Measurements from ENCODE around the gene CDC14A. TPM values are rescaled to one million over a fixed set of nuclear protein-coding genes. Genes with fewer than 3 reads are reported as not detected.
A peak's percentile ranks its signal among the peaks of the same experiment; 100 is the strongest.

CDC14A gene
- total RNA-seq, 1 experiment from 2014 or later, result 11.1 TPM

DNA sequence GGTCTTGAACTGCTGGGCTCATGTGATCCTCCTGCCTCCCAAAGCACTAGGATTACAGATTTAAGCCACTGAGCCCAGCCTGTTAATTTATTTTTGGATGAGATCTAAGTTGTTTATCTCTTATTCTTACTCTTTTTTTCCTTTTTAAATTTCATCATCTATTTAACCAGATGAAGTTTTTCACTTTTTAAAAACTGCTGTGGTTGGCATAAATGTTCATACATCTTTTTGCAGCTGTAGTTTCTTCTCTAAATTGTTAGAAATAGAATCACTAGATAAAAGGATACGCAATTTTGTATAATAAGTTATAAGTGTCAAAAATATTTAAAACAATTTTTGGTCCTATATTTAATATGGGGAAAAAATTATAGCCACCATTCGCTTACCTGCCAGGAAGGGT, 105.4 kb downstream of the CDC14A start:
- POLR2A ChIA-PET, result no interaction called here
- Mint-ChIP-seq H3K36me3 (no peaks in the 10 kb centered on the region), H3K27ac (no peak overlapping the region), H3K9me3 (no peaks in the 10 kb centered on the region), H3K4me3 (no peak overlapping the region), H3K4me1 (peaks cover 28% of the 10 kb centered on the region), H3K27me3 (ENCODE audit: low read depth) (peaks cover 13% of the 10 kb centered on the region)
- TF ChIP-seq, protein P1, sequence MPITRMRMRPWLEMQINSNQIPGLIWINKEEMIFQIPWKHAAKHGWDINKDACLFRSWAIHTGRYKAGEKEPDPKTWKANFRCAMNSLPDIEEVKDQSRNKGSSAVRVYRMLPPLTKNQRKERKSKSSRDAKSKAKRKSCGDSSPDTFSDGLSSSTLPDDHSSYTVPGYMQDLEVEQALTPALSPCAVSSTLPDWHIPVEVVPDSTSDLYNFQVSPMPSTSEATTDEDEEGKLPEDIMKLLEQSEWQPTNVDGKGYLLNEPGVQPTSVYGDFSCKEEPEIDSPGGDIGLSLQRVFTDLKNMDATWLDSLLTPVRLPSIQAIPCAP (CRISPR knock-in tag; IDR thresholded peaks at IDR 0.05), result no peak
- TF ChIP-seq ZNF232 (CRISPR knock-in tag; IDR thresholded peaks at IDR 0.05) (no peak), RORB (CRISPR knock-in tag; IDR thresholded peaks at IDR 0.05) (no peak), E2F4 (CRISPR knock-in tag; IDR thresholded peaks at IDR 0.05; ENCODE audit: borderline replicate concordance, low read depth) (no peak)
- ATAC-seq (no peak), DNase-seq (ENCODE audit: low spot score) (no peak)
- CTCF ChIA-PET, result interaction anchor here (1.9 kb wide), 1 partner anchor 371 kb away, joined by 10 read pairs; no protein-coding TSS in a partner anchor

DNA sequence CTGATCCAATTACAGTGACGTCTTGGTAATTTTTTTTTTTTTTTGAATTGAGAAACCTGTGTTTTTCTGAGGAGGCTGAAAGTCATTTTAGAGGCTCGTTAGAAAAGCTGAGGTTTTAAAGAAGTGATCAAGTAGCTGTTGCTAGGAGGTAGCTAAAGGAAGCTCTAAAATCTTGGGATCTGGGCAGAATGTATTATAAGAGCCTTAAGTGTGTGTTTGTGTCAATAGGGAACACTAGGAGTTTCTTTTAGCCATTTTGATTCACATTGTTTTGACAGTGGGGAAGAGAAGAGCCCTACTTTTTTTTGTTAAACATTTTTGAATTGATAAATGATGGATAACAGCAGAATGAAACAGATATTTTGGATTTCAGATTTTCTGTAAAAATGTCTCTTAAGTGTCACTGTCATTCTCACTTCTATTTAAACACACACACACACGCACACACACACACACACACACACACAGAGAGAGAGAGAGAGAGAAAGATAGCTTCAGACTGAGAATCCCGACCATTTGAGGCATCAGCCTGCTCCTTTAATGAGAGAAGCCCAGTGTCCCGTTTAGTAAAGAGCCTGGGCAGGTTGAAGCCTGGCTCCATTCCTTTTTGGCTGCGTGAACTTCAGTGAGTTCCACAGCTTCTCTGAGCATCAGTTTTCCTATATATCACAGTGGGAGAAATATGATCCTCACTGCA, 106.5 kb downstream of the CDC14A start:
- no peaks in the 10 kb centered on the region for H3K9me3 Mint-ChIP-seq
- H3K27me3 Mint-ChIP-seq (ENCODE audit: low read depth), result peaks cover 17% of the 10 kb centered on the region
- H3K36me3 Mint-ChIP-seq, result no peaks in the 10 kb centered on the region
- peak; percentile 6; the same call in 1 of the 2 replicates for ATAC-seq
- peak overlapping the region; percentile 12; the same call in 1 of the 2 replicates for H3K27ac Mint-ChIP-seq
- no peak overlapping the region for H3K4me3 Mint-ChIP-seq
- CTCF ChIA-PET, result interaction anchor here (0.6 to 2.1 kb wide), 35 partner anchors 9 to 649 kb away, joined by 3 to 21 read pairs (median 4); partner anchors contain the start of genes CDC14A, DBT, RTCA and TRMT13
- TF ChIP-seq ZNF138 (CRISPR knock-in tag; conservative IDR thresholded peaks at IDR 0.05) (no peak), E2F4 (CRISPR knock-in tag; IDR thresholded peaks at IDR 0.05; ENCODE audit: borderline replicate concordance, low read depth) (no peak), NR2C2 (CRISPR knock-in tag; IDR thresholded peaks at IDR 0.05) (no peak), USF1 (CRISPR knock-in tag; IDR thresholded peaks at IDR 0.05) (no peak)
- TF ChIP-seq, protein P2, sequence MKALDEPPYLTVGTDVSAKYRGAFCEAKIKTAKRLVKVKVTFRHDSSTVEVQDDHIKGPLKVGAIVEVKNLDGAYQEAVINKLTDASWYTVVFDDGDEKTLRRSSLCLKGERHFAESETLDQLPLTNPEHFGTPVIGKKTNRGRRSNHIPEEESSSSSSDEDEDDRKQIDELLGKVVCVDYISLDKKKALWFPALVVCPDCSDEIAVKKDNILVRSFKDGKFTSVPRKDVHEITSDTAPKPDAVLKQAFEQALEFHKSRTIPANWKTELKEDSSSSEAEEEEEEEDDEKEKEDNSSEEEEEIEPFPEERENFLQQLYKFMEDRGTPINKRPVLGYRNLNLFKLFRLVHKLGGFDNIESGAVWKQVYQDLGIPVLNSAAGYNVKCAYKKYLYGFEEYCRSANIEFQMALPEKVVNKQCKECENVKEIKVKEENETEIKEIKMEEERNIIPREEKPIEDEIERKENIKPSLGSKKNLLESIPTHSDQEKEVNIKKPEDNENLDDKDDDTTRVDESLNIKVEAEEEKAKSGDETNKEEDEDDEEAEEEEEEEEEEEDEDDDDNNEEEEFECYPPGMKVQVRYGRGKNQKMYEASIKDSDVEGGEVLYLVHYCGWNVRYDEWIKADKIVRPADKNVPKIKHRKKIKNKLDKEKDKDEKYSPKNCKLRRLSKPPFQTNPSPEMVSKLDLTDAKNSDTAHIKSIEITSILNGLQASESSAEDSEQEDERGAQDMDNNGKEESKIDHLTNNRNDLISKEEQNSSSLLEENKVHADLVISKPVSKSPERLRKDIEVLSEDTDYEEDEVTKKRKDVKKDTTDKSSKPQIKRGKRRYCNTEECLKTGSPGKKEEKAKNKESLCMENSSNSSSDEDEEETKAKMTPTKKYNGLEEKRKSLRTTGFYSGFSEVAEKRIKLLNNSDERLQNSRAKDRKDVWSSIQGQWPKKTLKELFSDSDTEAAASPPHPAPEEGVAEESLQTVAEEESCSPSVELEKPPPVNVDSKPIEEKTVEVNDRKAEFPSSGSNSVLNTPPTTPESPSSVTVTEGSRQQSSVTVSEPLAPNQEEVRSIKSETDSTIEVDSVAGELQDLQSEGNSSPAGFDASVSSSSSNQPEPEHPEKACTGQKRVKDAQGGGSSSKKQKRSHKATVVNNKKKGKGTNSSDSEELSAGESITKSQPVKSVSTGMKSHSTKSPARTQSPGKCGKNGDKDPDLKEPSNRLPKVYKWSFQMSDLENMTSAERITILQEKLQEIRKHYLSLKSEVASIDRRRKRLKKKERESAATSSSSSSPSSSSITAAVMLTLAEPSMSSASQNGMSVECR (CRISPR knock-in tag; IDR thresholded peaks at IDR 0.05; ENCODE audit: borderline replicate concordance), result no peak
- DNase-seq (ENCODE audit: low spot score), result no peak
- peaks cover 39% of the 10 kb centered on the region for H3K4me1 Mint-ChIP-seq
- POLR2A ChIA-PET, result interaction anchor here (0.6 to 1.4 kb wide), 3 partner anchors 106 to 311 kb away, joined by 3 to 4 read pairs (median 4); partner anchors contain the start of genes CDC14A and RTCA

- Mint-ChIP-seq H3K9me3 (no peaks in the 10 kb centered on the region), H3K4me3 (no peak overlapping the region), H3K36me3 (no peaks in the 10 kb centered on the region), H3K27ac (no peak overlapping the region), H3K27me3 (ENCODE audit: low read depth) (peaks cover 17% of the 10 kb centered on the region), H3K4me1 (peaks cover 44% of the 10 kb centered on the region)
- DNase-seq (ENCODE audit: low spot score) (peak; percentile 73), ATAC-seq (peak; percentile 68)
- TF ChIP-seq, protein P3, sequence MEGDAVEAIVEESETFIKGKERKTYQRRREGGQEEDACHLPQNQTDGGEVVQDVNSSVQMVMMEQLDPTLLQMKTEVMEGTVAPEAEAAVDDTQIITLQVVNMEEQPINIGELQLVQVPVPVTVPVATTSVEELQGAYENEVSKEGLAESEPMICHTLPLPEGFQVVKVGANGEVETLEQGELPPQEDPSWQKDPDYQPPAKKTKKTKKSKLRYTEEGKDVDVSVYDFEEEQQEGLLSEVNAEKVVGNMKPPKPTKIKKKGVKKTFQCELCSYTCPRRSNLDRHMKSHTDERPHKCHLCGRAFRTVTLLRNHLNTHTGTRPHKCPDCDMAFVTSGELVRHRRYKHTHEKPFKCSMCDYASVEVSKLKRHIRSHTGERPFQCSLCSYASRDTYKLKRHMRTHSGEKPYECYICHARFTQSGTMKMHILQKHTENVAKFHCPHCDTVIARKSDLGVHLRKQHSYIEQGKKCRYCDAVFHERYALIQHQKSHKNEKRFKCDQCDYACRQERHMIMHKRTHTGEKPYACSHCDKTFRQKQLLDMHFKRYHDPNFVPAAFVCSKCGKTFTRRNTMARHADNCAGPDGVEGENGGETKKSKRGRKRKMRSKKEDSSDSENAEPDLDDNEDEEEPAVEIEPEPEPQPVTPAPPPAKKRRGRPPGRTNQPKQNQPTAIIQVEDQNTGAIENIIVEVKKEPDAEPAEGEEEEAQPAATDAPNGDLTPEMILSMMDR (IDR thresholded peaks at IDR 0.05), result peak; percentile 51
- TF ChIP-seq FOXP1 (CRISPR knock-in tag; IDR thresholded peaks at IDR 0.05; ENCODE audit: borderline replicate concordance) (no peak), FOXJ3 (CRISPR knock-in tag; IDR thresholded peaks at IDR 0.05; ENCODE audit: borderline replicate concordance) (no peak), ZNF219 (CRISPR knock-in tag; IDR thresholded peaks at IDR 0.05; ENCODE audit: borderline replicate concordance) (no peak), ELF4 (CRISPR knock-in tag; IDR thresholded peaks at IDR 0.05; ENCODE audit: low read depth) (no peak), ETV6 (CRISPR knock-in tag; IDR thresholded peaks at IDR 0.05) (no peak)
- TF ChIP-seq, protein P4, sequence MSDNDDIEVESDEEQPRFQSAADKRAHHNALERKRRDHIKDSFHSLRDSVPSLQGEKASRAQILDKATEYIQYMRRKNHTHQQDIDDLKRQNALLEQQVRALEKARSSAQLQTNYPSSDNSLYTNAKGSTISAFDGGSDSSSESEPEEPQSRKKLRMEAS (CRISPR knock-in tag; IDR thresholded peaks at IDR 0.05), result no peak
- ChIA-PET CTCF (interaction anchor here (0.6 to 2.1 kb wide), 36 partner anchors 9 to 649 kb away, joined by 3 to 21 read pairs (median 4); partner anchors contain the start of genes CDC14A, DBT, RTCA and TRMT13), POLR2A (interaction anchor here (0.6 to 1.4 kb wide), 3 partner anchors 107 to 312 kb away, joined by 3 to 4 read pairs (median 4); partner anchors contain the start of genes CDC14A and RTCA)
Measured at GRCh38 chr1:100459358-100460114, 107.2 kb downstream of the CDC14A start.
